ENCODE results near the gene BICRAL.

Gene BICRAL

GRCh38 chr6:42761287-42762067 lies 20.4 kb upstream of the BICRAL start:
- no peak for TF ChIP-seq EZH2phosphoT487 (IDR thresholded peaks at IDR 0.05; ENCODE audit: low read depth)
- no peak for TF ChIP-seq CTCF (IDR thresholded peaks at IDR 0.05; ENCODE audit: low read depth, low read length)
- Histone ChIP-seq H3K27me3 (ENCODE audit: low read depth, low read length) (no peaks in the 10 kb centered on the region), H3K36me3 (replicated peaks; ENCODE audit: low read depth, low read length) (no peaks in the 10 kb centered on the region), H3K4me2 (ENCODE audit: low read length) (no peak overlapping the region), H3K9me3 (ENCODE audit: insufficient read depth, low read length) (no peaks in the 10 kb centered on the region), H3K79me2 (ENCODE audit: low read length) (no peaks in the 10 kb centered on the region), H4K20me1 (ENCODE audit: insufficient read depth, low read length) (no peaks in the 10 kb centered on the region), H2AFZ (ENCODE audit: low read depth, low read length) (no peak overlapping the region), H3K9ac (ENCODE audit: low read length) (no peak overlapping the region), H3K4me1 (ENCODE audit: low read length) (no peaks in the 10 kb centered on the region), H3K4me3 (ENCODE audit: low read length) (no peak overlapping the region), H3K27ac (ENCODE audit: low read length) (no peak overlapping the region)

DNA sequence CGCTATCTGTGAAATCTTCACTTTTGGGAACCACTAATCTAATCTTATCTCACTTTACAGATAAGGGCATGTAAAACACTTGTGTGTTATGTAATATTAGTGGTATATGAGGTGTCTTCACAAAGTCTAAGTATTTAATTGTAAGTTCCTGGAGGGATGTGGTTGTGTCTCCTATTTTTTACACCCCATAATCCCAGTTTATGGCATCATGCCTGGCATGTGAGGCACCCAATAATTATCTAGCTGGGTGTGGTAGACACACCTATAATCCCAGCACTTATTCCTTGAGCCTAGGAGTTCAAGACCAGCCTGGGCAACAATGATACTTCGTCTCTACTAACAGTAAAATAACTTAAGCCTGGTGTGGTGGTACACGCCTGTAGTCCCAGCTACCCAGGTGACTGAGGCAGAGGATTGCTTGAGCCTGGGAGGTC lies 19.4 kb upstream of the BICRAL start:
- Histone ChIP-seq H3K79me2 (ENCODE audit: low read length) (no peaks in the 10 kb centered on the region), H3K4me1 (ENCODE audit: low read length) (no peaks in the 10 kb centered on the region), H3K27me3 (ENCODE audit: low read depth, low read length) (no peaks in the 10 kb centered on the region), H4K20me1 (ENCODE audit: insufficient read depth, low read length) (no peaks in the 10 kb centered on the region), H3K27ac (ENCODE audit: low read length) (no peak overlapping the region), H3K9ac (ENCODE audit: low read length) (no peak overlapping the region), H3K4me3 (ENCODE audit: low read length) (no peak overlapping the region), H2AFZ (ENCODE audit: low read depth, low read length) (no peak overlapping the region), H3K36me3 (replicated peaks; ENCODE audit: low read depth, low read length) (peaks cover 2% of the 10 kb centered on the region), H3K9me3 (ENCODE audit: insufficient read depth, low read length) (no peaks in the 10 kb centered on the region), H3K4me2 (ENCODE audit: low read length) (no peak overlapping the region)
- TF ChIP-seq EZH2phosphoT487 (IDR thresholded peaks at IDR 0.05; ENCODE audit: low read depth) (no peak), CTCF (IDR thresholded peaks at IDR 0.05; ENCODE audit: low read depth, low read length) (no peak)

DNA sequence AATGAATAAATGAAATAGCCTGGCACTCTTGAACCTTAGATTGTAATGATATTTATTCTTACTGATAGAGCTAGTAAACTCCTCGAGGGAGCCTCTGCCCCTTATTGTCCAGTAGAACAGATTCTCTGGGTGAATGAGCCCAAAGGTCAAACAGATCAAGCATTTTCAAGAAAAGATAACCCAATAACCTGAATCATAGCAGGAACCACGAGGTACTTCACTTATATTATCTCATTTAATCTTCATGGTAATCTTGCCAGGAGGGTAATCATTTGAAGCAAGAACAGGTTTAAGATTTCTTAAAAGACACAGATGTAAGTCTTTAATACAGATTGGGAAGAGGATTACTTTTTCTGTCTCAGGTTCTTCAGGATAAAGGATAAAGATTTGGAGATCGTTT lies 18.9 kb upstream of the BICRAL start:
- no peaks in the 10 kb centered on the region for H3K9me3 ChIP-seq (ENCODE audit: insufficient read depth, low read length)
- H3K36me3 ChIP-seq (replicated peaks; ENCODE audit: low read depth, low read length): peaks cover 3% of the 10 kb centered on the region
- no peaks in the 10 kb centered on the region for H3K79me2 ChIP-seq (ENCODE audit: low read length)
- no peaks in the 10 kb centered on the region for H3K4me1 ChIP-seq (ENCODE audit: low read length)
- H4K20me1 ChIP-seq (ENCODE audit: insufficient read depth, low read length): no peaks in the 10 kb centered on the region
- H3K4me2 ChIP-seq (ENCODE audit: low read length): no peak overlapping the region
- no peak overlapping the region for H2AFZ ChIP-seq (ENCODE audit: low read depth, low read length)
- TF ChIP-seq CTCF (IDR thresholded peaks at IDR 0.05; ENCODE audit: low read depth, low read length) (no peak), EZH2phosphoT487 (IDR thresholded peaks at IDR 0.05; ENCODE audit: low read depth) (no peak)
- no peak overlapping the region for H3K4me3 ChIP-seq (ENCODE audit: low read length)
- no peak overlapping the region for H3K9ac ChIP-seq (ENCODE audit: low read length)
- no peaks in the 10 kb centered on the region for H3K27me3 ChIP-seq (ENCODE audit: low read depth, low read length)
- no peak overlapping the region for H3K27ac ChIP-seq (ENCODE audit: low read length)

DNA sequence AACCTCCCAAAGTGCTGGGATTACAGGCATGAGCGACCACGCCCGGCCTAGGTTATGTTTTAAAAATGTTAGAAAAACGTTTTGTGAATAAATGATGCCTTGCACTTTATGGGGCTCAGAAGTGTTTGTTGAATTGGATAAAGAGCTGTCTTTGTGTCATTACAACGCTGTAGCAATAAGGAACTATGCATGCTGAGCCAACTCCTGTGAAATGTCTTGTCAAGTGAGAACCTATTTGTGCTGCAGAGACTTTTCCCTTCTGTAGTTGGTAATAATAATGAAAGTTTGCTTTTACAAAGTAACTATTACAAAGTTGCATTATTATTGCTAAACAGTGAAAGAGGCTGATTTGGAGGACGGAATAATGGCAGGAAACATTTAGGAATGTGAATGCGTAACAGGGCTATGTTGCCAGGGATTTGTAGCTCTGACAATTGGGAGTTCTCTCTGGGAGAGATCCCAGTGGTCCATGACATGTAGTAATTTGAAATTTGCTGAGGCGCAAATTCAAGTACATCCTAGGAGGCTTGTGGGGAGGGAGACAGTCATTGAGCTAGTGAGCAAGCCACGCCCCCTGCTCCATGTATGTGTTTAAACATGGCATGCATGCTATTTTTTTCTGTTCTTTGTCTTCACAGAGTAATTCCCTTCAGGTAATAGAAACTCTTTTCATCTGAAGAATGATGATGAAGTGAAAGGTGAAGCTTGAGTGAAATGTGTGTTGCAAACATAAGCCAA lies 16.8 kb upstream of the BICRAL start:
- Histone ChIP-seq H3K36me3 (replicated peaks; ENCODE audit: low read depth, low read length) (peaks cover 3% of the 10 kb centered on the region), H3K9me3 (ENCODE audit: insufficient read depth, low read length) (no peaks in the 10 kb centered on the region), H4K20me1 (ENCODE audit: insufficient read depth, low read length) (no peaks in the 10 kb centered on the region), H3K4me3 (ENCODE audit: low read length) (no peak overlapping the region), H2AFZ (ENCODE audit: low read depth, low read length) (no peak overlapping the region), H3K27me3 (ENCODE audit: low read depth, low read length) (no peaks in the 10 kb centered on the region), H3K27ac (ENCODE audit: low read length) (no peak overlapping the region), H3K79me2 (ENCODE audit: low read length) (no peaks in the 10 kb centered on the region), H3K4me2 (ENCODE audit: low read length) (no peak overlapping the region), H3K9ac (ENCODE audit: low read length) (no peak overlapping the region), H3K4me1 (ENCODE audit: low read length) (no peaks in the 10 kb centered on the region)
- no peak for TF ChIP-seq CTCF (IDR thresholded peaks at IDR 0.05; ENCODE audit: low read depth, low read length)

Data from OCI-LY3 (cell line).